Fibroblast of the aortic adventitia (primary cell): ENCODE data around the gene OBSCN. TPM values are rescaled to one million over a fixed set of nuclear protein-coding genes. Genes with fewer than 3 reads are reported as not detected.

ENCODE experiments used
- DNase-seq: peaks from one replicate; pipeline ENCODE4 v3.0.0-alpha.2; 2010; ENCODE audit warnings: low read depth
- H3K4me3 ChIP-seq: 2 replicates; pipeline ENCODE4 v1.5.1; 2011; ENCODE audit warnings: low read depth, mild to moderate bottlenecking, control low read depth, low read length, moderate library complexity
- total RNA-seq: library from RNA; depleted of rRNA; stranded (reverse); fragments of >200 nt; gene quantifications from 2 replicates; pipeline ENCODE4 v1.2.3, GENCODE V29; 2012; ENCODE audit warnings: low replicate concordance
- TF ChIP-seq, protein P1 (sequence below): IDR thresholded peaks from 2 replicates; pipeline ENCODE4 v1.5.1; 2011; ENCODE audit warnings: mild to moderate bottlenecking, low read length, control low read depth, inconsistent platforms; ENCODE audit not compliant: insufficient read depth

OBSCN gene
- total RNA-seq, 1 donor: 0.99 TPM

DNA sequence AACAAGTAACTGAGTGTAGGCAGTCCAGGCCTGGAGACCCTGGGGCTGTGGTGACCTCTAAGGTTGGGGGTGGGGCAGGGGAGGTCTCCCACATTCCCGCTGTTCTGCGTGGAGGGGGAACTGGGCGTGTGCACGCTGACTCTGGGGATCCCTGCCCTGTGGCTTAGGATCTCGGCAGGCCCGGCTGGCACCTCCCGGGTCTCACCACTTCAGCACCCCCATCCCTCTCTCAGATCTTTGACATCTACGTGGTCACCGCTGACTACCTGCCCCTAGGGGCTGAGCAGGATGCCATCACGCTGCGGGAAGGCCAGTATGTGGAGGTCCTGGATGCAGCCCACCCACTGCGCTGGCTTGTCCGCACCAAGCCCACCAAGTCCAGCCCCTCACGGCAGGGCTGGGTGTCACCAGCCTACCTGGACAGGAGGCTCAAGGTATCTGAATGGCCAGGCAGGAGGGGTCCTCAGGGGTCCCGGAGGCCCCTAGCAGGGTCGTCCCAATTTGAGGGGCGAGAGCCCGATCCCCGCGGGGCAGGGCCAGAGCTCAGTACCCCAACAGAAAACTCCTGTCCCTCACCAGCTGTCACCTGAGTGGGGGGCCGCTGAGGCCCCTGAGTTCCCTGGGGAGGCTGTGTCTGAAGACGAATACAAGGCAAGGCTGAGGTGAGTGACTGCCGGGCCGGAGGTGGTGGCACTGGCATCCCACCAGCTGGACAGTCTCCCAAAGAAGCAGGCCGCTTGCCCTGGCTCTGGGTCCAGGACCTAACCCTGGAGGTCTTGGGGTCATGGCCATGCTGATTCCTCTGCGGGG lies 130.1 kb downstream of the OBSCN start:
- no peak for DNase-seq
- TF ChIP-seq, protein P1, sequence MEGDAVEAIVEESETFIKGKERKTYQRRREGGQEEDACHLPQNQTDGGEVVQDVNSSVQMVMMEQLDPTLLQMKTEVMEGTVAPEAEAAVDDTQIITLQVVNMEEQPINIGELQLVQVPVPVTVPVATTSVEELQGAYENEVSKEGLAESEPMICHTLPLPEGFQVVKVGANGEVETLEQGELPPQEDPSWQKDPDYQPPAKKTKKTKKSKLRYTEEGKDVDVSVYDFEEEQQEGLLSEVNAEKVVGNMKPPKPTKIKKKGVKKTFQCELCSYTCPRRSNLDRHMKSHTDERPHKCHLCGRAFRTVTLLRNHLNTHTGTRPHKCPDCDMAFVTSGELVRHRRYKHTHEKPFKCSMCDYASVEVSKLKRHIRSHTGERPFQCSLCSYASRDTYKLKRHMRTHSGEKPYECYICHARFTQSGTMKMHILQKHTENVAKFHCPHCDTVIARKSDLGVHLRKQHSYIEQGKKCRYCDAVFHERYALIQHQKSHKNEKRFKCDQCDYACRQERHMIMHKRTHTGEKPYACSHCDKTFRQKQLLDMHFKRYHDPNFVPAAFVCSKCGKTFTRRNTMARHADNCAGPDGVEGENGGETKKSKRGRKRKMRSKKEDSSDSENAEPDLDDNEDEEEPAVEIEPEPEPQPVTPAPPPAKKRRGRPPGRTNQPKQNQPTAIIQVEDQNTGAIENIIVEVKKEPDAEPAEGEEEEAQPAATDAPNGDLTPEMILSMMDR: no peak
- H3K4me3 ChIP-seq: no peak overlapping the region

DNA sequence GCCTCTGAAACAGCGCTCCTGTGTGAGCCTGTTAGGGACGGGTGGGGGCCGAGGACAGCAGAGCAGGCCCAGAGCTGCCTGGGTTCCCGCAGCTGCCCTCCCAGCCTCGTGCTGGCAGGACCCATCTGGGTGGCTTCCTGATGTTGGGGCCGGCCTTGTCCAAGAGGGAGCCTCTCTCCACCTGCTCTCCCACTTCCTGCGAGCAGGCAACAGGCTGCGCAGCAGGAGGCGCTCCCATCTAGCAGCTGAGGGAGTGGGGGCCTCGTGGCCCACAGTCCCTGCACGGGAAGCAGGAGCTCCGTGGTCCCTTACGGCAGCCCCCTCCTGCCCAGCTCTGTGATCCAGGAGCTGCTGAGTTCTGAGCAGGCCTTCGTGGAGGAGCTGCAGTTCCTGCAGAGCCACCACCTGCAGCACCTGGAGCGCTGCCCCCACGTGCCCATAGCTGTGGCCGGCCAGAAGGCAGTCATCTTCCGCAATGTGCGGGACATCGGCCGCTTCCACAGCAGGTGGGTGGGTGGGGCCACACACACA lies 130.7 kb downstream of the OBSCN start:
- H3K4me3 ChIP-seq: no peak overlapping the region
- TF ChIP-seq, protein P1: no peak

DNA sequence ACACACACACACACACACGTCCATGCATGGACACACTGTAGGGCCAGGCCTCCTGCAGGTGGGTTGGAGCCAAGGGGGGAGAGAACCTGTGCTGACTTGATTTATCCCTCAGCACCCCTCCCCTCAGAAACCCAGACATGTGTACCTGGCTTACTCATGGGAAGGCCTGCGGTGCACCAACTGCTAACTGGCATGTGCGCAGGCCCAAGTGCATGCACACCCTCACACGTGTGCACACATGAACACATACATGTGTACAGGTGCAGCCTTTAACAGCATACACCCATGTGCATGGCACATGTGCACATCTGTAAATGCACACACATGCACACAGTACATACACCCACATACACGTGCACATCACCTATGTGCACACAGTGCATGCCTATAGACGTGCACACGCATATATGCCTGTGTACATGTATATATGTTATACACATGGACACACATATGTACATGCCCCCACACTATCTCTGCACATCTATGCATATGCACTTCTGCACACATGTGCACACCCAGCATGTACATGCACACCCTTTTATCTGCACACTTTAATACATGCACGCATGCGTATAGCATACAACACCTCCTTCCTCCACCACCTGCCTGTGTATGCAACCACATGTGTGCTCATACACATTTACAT lies 131.3 kb downstream of the OBSCN start:
- TF ChIP-seq, protein P1: no peak
- DNase-seq: no peak
- H3K4me3 ChIP-seq: no peak overlapping the region

More for the DNA sequence above, 130.7 kb downstream of the OBSCN start:
- no peak for DNase-seq

DNA sequence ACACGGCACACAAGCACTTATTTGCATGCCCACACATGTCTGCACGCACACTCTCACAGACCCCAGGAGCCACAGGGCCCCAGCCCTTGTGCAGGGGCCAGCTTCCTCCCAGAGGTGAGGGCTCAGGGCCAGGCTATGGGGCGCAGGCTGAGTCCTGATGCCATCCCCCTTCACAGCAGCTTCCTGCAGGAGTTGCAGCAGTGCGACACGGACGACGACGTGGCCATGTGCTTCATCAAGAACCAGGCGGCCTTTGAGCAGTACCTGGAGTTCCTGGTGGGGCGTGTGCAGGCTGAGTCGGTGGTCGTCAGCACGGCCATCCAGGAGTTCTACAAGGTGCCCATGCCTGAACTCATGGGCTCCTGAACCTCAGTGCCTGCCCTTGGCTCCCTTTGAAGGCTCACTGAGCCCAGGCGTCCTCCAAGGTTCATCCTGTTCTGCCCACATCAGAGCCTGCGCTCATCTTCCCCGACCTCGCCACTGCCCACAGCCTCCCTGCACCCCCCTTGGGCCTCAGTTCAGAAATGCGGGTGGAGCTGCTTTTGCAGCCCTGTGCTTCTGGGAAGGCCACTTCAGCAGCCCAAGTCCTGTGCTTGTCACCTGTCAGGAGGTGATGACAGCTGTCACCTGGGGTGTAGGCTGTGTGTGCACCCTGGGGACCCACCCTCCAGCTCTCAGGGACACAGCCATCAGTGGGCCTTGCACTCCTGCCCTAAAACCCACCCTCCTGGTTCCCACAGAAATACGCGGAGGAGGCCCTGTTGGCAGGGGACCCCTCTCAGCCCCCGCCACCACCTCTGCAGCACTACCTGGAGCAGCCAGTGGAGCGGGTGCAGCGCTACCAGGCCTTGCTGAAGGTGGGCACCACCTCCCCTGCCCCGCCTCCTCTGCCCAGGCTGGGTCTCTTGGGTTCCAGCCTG lies 132.2 kb downstream of the OBSCN start:
- TF ChIP-seq, protein P1: no peak
- DNase-seq: no peak
- no peak overlapping the region for H3K4me3 ChIP-seq

DNA sequence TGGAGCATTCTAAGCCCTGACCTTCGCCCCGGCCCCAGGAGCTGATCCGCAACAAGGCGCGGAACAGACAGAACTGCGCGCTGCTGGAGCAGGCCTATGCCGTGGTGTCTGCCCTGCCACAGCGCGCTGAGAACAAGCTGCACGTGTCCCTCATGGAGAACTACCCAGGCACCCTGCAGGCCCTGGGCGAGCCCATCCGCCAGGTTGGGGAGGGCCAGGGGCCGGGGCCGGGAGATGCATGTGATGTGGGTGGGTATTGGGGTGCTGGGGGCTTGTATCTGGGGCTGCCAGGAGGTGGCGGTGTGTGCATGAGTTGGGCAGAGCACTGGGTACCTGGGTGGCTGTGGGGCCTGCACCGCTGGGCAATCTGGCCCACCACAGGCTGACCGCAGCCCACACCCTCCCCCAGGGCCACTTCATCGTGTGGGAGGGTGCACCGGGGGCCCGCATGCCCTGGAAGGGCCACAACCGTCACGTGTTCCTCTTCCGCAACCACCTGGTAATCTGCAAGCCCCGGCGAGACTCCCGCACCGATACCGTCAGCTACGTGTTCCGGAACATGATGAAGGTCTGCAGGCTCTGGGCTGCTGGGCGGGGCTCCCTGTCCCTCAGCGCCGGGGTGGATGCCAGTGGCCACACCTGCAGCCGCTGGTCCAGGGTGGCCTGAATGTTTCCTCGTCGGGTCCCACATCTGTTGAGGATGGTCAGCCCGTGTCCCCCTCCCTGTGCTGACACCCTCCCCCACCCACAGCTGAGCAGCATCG lies 133.0 kb downstream of the OBSCN start:
- no peak overlapping the region for H3K4me3 ChIP-seq
- DNase-seq: no peak
- TF ChIP-seq, protein P1: peak; percentile 23

DNA sequence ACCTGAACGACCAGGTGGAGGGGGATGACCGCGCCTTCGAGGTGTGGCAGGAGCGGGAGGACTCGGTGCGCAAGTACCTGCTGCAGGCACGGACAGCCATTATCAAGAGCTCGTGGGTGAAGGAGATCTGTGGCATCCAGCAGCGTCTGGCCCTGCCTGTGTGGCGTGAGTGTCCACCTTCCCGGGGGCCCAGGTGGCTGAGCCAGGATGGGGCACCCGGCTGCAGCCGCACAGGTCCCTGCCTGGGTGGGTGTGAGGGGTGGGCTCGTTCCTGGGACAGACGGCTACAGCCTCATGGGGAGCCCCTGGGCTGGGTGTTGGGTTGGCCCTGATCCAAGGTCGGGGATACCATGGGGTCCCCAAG lies 133.6 kb downstream of the OBSCN start:
- TF ChIP-seq, protein P1: no peak
- DNase-seq: no peak

More for the DNA sequence above, 133.6 kb downstream of the OBSCN start:
- no peak overlapping the region for H3K4me3 ChIP-seq
